GM12865 (cell line): ENCODE measurements around the gene PFKFB2.

ENCODE experiments used
- DNase-seq: peaks from one replicate; pipeline ENCODE4 v3.0.0; 2010; ENCODE audit warnings: low read depth
- H3K4me3 ChIP-seq: 2 replicates; pipeline ENCODE4 v1.5.1; 2011; ENCODE audit warnings: mild to moderate bottlenecking, low read depth, low read length, control low read depth
- CTCF ChIP-seq: IDR thresholded peaks from 2 replicates; pipeline ENCODE4 v1.5.1; 2011; ENCODE audit warnings: low read length, control low read depth, low read depth, inconsistent platforms; ENCODE audit not compliant: insufficient read depth; ENCODE audit errors: missing control alignments

The PFKFB2 gene

GRCh38 chr1:207124389-207124788 is 71.3 kb downstream of the PFKFB2 start:
- TF ChIP-seq CTCF = no peak
- H3K4me3 ChIP-seq = no peak overlapping the region
- no peak for DNase-seq

- H3K4me3 ChIP-seq = no peak overlapping the region
- TF ChIP-seq CTCF = no peak
- no peak for DNase-seq
Observed at GRCh38 chr1:207128336-207128921, 75.4 kb downstream of the PFKFB2 start.

GRCh38 chr1:207129053-207129452 is 76.0 kb downstream of the PFKFB2 start:
- H3K4me3 ChIP-seq = no peak overlapping the region
- TF ChIP-seq CTCF = no peak
- DNase-seq = no peak
